Measurements from ENCODE around the gene CDRT4.

GRCh38 chr17:15413101-15413771, 54.2 kb downstream of the CDRT4 start:
- TF ChIP-seq CTCF (conservative IDR thresholded peaks at IDR 0.05) (no peak), EZH2 (IDR thresholded peaks at IDR 0.05; ENCODE audit: low read depth) (no peak)

Measured in PC-9 (cell line).